Ishikawa (cell line): ENCODE results near the gene SPR.

ENCODE experiments used
- CEBPB ChIP-seq: IDR thresholded peaks from 2 replicates; pipeline ENCODE4 v1.6.1; 2012
- CREB1 ChIP-seq: IDR thresholded peaks from 2 replicates; pipeline ENCODE4 v1.6.1; 2012; ENCODE audit warnings: low read depth
- EGR1 ChIP-seq: IDR thresholded peaks from 2 replicates; pipeline ENCODE4 v1.6.1; 2012
- EP300 ChIP-seq: IDR thresholded peaks from 2 replicates; pipeline ENCODE4 v1.6.1; 2012; ENCODE audit warnings: borderline replicate concordance
- RAD21 ChIP-seq: IDR thresholded peaks from 2 replicates; pipeline ENCODE4 v1.6.1; 2012; ENCODE audit warnings: low read depth
- REST ChIP-seq: IDR thresholded peaks from 2 replicates; pipeline ENCODE4 v1.6.1; 2012; ENCODE audit warnings: low read depth, mild to moderate bottlenecking
- TCF12 ChIP-seq: IDR thresholded peaks from 2 replicates; pipeline ENCODE4 v1.6.1; 2012; ENCODE audit warnings: low read depth
- TEAD4 ChIP-seq: IDR thresholded peaks from 2 replicates; pipeline ENCODE4 v1.6.1; 2012
- TF ChIP-seq, protein P1 (sequence below): IDR thresholded peaks from 2 replicates; pipeline ENCODE4 v1.6.1; 2012
- TF ChIP-seq, protein P2 (sequence below): IDR thresholded peaks from 2 replicates; pipeline ENCODE4 v1.6.1; 2012

GRCh38 chr2:72914589-72915319 is 27.5 kb downstream of the SPR start:
- TF ChIP-seq TEAD4, result no peak
- TF ChIP-seq REST, result no peak
- TF ChIP-seq, protein P1, sequence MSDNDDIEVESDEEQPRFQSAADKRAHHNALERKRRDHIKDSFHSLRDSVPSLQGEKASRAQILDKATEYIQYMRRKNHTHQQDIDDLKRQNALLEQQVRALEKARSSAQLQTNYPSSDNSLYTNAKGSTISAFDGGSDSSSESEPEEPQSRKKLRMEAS, result no peak
- no peak for TF ChIP-seq TCF12
- TF ChIP-seq RAD21, result no peak
- no peak for TF ChIP-seq CEBPB
- TF ChIP-seq EGR1, result no peak
- TF ChIP-seq, protein P2, sequence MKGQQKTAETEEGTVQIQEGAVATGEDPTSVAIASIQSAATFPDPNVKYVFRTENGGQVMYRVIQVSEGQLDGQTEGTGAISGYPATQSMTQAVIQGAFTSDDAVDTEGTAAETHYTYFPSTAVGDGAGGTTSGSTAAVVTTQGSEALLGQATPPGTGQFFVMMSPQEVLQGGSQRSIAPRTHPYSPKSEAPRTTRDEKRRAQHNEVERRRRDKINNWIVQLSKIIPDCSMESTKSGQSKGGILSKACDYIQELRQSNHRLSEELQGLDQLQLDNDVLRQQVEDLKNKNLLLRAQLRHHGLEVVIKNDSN, result no peak
- no peak for TF ChIP-seq CREB1
- no peak for TF ChIP-seq EP300
